ENCODE measurements around the gene ACTRT2.
A peak's percentile ranks its signal among the peaks of the same experiment; 100 is the strongest.

The ACTRT2 gene

DNA sequence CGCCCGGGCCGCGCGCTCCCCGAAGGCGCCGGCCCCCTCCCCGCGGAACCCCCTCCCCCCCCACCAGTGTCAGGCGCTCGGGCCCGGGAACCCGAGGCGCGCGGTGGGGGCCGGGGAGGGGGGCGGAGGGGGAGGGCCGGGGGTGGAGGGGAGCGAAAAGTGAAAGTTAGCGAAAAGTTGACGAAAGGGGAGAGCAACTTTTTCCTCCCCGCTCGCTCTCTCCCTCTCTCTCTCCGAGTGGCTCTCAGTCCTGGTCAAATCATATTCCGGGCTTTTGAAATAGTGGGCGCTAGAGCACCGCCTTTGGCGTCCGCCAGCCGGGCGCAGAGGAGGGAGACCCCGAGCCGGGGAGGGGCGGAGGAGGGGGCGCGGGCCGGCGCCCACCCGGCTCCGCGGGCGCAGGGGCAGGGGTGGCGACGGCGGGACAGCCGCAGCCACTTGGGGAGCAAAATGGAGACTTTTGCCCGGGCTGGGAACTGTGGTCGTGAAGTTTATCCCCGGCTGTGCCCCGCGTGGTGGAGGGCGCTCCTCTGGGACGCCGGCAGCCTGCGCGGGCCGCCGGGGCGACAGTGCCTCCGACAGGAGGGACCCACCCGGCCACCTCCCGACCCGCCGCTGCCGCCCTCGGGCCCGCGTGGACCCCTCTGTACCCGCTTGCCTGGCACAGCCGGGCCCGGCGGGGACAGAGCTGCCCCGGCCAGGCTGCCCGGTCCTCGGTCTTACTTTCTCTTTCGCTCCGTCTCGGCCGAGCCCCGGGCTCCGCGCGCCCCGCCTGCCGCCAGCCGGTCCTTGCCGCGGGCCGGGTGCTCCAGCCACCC, 48.4 kb downstream of the ACTRT2 start:
- DNase-seq = peak in 1 of 2 experiments; percentile 10
- TF ChIP-seq POLR2A (IDR thresholded peaks at IDR 0.05; ENCODE audit: low read length) = no peak
- no peak for TF ChIP-seq GATA1 (IDR thresholded peaks at IDR 0.05; ENCODE audit: low read depth, low read length)

DNA sequence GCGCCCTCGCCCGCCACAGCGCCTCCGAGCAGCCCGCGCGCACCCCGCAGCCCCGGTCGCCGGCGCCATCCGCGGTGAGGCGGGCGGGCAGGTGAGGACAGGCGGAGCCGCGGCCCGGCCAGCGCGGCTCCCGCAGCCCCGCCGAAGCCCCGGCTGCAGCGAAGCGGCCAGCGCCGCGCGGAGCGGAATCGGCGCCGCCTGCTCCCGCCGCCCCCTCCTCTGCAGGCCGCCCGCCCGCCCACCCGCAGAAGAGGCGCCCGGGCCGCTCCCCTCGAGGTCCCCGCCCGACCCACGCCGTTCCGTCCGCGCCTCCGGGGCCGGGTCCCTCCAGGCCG, 49.0 kb downstream of the ACTRT2 start:
- TF ChIP-seq POLR2A (IDR thresholded peaks at IDR 0.05; ENCODE audit: low read length) (no peak), GATA1 (IDR thresholded peaks at IDR 0.05; ENCODE audit: low read depth, low read length) (no peak)

DNA sequence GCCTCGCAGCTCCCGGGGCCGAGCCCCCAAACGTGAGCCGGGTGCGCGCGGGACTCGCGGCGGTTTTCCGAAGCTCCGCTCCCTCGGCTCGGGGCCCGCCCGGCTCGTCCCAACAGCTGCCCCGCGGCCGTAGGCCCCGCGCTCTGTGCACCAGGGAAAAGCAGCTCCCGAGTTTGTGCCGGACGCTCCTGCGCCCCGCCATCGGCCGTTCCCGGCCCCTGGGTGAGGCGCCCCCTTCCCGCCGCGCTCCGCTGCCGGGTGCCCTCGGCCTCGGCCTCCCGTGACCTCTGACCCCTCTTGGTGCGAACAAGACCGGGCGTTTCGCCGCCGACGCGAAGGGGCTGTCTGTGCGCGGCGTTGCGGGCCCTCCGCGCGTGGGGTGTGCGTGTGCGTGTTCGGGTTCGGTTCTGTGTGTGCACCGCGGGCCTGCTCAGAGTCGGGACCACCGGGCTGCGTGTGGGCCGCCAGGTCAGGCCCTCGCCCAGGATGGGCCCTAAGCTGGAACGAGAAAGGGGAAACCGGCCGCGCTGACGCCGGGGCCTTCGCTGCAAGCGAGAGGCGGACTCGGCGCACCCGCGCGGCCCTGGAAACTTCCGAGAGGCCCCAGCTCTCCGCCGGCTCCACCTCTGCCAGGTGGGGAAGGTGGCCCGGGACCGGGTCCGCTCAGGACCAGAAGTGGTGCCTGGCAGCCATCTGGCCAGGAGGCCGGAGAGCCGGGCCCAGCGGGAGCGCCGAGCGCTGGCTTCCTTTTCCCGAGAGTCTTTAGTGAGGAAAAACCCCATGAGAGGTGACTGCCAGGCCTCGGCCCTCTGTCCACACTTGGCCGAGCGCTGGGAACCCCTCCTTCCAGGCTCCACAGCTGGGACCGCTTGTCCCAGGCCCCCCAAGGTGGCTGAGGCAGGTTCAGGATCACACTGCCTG, 49.6 kb downstream of the ACTRT2 start:
- DNase-seq = no peak
- TF ChIP-seq POLR2A (IDR thresholded peaks at IDR 0.05; ENCODE audit: low read length) (no peak), GATA1 (IDR thresholded peaks at IDR 0.05; ENCODE audit: low read depth, low read length) (no peak)

More for the DNA sequence above, 49.0 kb downstream of the ACTRT2 start:
- DNase-seq = no peak

DNA sequence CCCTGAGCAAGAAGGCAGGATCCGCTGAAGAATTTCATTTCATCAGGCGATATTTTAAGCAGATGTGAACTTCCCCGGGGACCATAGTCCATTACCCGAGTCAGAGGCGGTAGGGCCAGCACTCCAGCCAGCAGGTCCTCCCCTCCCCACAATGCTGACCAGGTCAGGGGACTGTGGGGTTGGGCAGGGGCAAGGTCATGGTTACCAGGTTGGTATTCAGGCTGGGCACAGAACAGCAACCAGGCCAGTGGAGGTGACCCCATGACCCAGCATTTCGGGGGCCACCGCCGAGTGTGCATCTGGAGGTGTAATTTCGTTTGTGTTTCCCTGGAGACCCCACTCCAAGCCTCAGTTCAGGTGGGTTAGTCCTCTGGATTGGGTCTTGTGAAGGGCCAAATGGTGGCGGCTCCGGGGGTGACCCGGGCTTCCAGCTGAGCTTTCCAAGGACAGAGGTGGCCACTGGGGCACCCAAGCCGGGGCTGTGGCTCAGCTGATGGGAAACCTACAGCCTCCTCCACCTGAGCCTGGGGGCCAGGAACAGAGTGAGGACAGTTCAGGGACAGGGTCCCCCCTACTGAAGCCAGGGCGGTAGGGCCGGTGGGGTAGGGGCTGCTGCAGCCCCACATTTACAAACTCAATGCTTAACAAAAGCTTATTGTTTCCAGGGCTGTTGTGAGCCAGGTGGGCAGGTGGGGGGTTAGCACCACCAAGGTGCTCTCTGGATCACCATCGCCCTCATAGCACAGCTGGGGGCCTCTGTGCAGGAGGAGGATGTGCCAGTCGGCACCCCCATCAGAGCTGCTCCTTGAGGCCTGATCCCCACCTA, 50.5 kb downstream of the ACTRT2 start:
- DNase-seq = no peak
- no peak for TF ChIP-seq GATA1 (IDR thresholded peaks at IDR 0.05; ENCODE audit: low read depth, low read length)
- TF ChIP-seq POLR2A (IDR thresholded peaks at IDR 0.05; ENCODE audit: low read length) = no peak
